IPS-15b (cell line): ENCODE measurements around the gene WBP11.
A peak's percentile ranks its signal among the peaks of the same experiment; 100 is the strongest.

ENCODE experiments used
- H3K27me3 ChIP-seq: one replicate; pipeline ENCODE4 v1.6.1; 2013; ENCODE audit warnings: low read length; ENCODE audit not compliant: control insufficient read depth, insufficient read depth
- H3K36me3 ChIP-seq: one replicate; pipeline ENCODE4 v1.6.1; 2013; ENCODE audit warnings: low read length; ENCODE audit not compliant: control insufficient read depth, insufficient read depth
- H3K4me1 ChIP-seq: one replicate; pipeline ENCODE4 v1.6.1; 2013; ENCODE audit warnings: mild to moderate bottlenecking, low read length; ENCODE audit not compliant: control insufficient read depth, insufficient read depth
- H3K4me3 ChIP-seq: one replicate; pipeline ENCODE4 v1.5.1; 2013; ENCODE audit warnings: low read depth, low read length
- H3K9ac ChIP-seq: one replicate; pipeline ENCODE4 v1.6.1; 2013; ENCODE audit warnings: low read depth, mild to moderate bottlenecking, low read length
- H3K9me3 ChIP-seq: one replicate; pipeline ENCODE4 v1.6.1; 2013; ENCODE audit warnings: mild to moderate bottlenecking, low read length; ENCODE audit not compliant: control insufficient read depth, insufficient read depth

WBP11 gene

DNA sequence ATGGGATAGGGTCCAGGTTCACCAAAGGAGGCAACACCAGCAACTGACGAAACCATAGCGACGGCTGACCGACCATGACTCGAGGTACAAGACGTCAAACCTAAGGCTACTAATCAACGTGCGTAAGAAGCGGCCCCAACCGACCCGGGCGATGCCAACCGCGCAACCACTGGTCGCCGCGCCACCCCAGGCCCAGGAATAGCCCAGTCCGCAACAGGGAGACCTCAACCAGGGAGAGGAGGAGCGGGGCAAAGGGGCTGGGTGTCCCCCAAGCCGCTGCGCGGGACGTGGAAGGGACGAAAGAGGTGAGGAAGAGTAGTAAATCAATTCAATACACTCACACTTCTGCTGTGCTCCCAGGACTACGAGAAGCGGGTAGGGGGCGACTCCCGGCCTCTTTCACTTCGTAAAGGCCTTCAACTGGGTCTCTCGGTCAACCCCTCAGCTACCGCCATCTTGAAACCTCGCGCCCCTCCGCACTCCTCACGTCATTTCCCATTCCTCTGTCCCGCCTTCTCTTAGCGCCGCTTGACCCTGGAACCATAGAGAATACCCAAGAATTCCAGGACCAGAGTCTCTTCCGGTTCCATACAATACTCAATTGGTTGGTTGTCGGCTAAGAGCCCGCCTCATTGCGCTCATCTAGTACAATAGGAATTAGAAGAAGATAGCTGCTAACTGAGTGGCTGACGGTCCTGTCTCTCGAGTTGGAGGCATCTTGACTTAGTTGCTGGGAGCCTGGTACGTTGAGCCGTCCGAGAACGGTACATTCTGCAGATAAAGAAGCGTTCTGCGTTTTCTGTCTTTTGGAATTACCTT lies at the start of gene WBP11, which contains the start of gene C12orf60:
TSS of gene WBP11 (minus strand) at position 468 of the 819 bp plus-strand sequence. CDS start 2,095 bp downstream, outside the sequence.
TSS of gene C12orf60 (plus strand) at position 660 of the 819 bp plus-strand sequence. CDS start 19,266 bp downstream, outside the sequence.
- H3K27me3 ChIP-seq, result no peaks in the 10 kb centered on the region
- H3K9ac ChIP-seq, result peak within 1 kb of the TSS; percentile 81
- peak within 1 kb of the TSS; percentile 87 for H3K4me3 ChIP-seq
- peaks cover 4% of the 10 kb centered on the region for H3K4me1 ChIP-seq
- no peaks in the 10 kb centered on the region for H3K9me3 ChIP-seq
- peaks cover 5% of the 10 kb centered on the region for H3K36me3 ChIP-seq

DNA sequence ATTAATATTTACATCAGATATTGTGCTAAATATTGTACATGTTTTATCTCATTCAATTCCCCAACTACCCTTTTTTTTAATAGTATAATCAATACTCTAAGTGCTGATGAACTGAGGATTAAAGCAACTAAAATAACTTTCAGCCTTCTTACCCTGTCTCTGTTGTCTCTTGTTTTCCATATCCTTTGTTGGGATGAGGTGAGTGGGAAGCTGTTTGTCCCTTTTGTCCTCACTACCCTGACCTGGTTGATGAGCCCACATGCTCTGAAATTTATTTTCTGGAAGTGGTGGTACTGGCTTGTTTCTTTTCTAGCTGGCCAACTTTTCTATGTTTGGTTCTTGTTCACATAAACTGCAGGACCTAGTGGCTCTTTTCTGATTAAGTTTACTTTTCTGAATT lies 49.6 kb upstream of the WBP11 start:
- Histone ChIP-seq H3K4me1 (peaks cover 6% of the 10 kb centered on the region), H3K36me3 (no peaks in the 10 kb centered on the region), H3K27me3 (no peaks in the 10 kb centered on the region), H3K4me3 (no peak overlapping the region), H3K9ac (no peak overlapping the region), H3K9me3 (no peaks in the 10 kb centered on the region)

DNA sequence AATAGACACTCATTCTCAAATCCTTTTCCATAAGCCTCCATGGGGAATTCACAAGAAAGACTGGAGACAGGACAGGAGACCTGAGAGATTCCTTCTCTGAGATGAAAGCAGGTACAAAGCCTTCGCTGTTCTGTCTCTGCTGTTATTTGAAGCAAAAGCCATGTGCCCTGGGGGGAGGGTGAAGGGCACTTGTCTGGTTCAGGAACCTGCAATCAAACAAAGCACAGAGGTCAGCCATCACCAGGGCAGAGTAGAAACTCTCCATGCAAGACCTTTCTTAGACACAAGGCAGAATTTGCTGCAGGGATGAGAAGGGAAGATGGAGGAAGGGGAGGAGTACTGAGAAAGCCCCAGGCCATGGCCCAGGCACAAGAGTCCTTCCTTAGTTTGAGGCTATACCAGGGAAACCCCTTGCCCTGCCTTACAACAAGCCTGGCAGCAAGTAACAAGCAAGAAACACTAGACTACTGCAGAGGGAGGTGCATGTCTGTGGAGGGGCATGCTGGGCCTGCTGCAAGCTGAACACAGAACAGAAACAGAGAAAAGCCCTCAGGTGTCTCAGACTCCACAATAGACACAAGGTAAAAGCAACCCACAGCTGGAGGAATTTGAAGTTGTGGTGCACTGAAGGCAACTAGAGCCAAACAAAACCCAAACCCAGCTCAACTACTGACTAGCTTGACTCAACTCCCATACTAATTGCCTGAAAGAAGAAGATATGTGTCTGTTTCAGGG lies 47.8 kb upstream of the WBP11 start:
- Histone ChIP-seq H3K4me3 (no peak overlapping the region), H3K4me1 (peaks cover 6% of the 10 kb centered on the region), H3K27me3 (no peaks in the 10 kb centered on the region), H3K36me3 (no peaks in the 10 kb centered on the region), H3K9ac (no peak overlapping the region), H3K9me3 (no peaks in the 10 kb centered on the region)

- H3K36me3 ChIP-seq, result no peaks in the 10 kb centered on the region
- no peak overlapping the region for H3K9ac ChIP-seq
- no peak overlapping the region for H3K4me3 ChIP-seq
- H3K9me3 ChIP-seq, result no peaks in the 10 kb centered on the region
- peaks cover 6% of the 10 kb centered on the region for H3K4me1 ChIP-seq
- no peaks in the 10 kb centered on the region for H3K27me3 ChIP-seq
These were observed 46.4 kb upstream of the WBP11 start for GRCh38 chr12:14849661-14850060.

- Histone ChIP-seq H3K9ac (no peak overlapping the region), H3K27me3 (no peaks in the 10 kb centered on the region), H3K4me1 (no peaks in the 10 kb centered on the region), H3K9me3 (no peaks in the 10 kb centered on the region), H3K4me3 (no peak overlapping the region), H3K36me3 (no peaks in the 10 kb centered on the region)
These were observed 43.8 kb upstream of the WBP11 start for GRCh38 chr12:14846876-14847580.

GRCh38 chr12:14846042-14846587 lies 42.8 kb upstream of the WBP11 start:
- no peaks in the 10 kb centered on the region for H3K9me3 ChIP-seq
- no peaks in the 10 kb centered on the region for H3K27me3 ChIP-seq
- H3K36me3 ChIP-seq, result no peaks in the 10 kb centered on the region
- H3K4me3 ChIP-seq, result no peak overlapping the region
- no peaks in the 10 kb centered on the region for H3K4me1 ChIP-seq
- no peak overlapping the region for H3K9ac ChIP-seq

DNA sequence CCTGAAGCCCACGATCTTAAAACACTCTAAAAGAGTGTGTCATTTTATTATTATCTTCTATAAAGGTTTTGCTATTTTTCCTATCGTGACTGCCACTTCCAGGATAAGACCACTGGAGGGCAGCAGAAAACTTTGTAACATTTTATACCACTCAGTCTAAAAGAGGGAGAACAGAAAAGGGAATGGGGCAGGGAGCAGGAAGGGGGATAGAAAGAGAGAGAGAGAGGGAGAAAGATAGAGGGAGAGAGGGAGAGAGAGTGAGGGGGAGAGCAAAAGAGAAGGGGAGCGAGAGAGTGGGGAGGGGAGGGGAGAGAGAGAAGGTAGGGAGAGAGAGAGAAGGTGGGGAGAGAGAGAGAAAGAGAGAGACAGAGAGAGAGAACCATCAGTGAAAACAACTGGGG lies 42.1 kb upstream of the WBP11 start:
- Histone ChIP-seq H3K9me3 (no peaks in the 10 kb centered on the region), H3K4me1 (no peaks in the 10 kb centered on the region), H3K27me3 (no peaks in the 10 kb centered on the region), H3K36me3 (no peaks in the 10 kb centered on the region), H3K4me3 (no peak overlapping the region), H3K9ac (no peak overlapping the region)

- no peaks in the 10 kb centered on the region for H3K36me3 ChIP-seq
- H3K27me3 ChIP-seq, result no peaks in the 10 kb centered on the region
- H3K4me3 ChIP-seq, result no peak overlapping the region
- no peaks in the 10 kb centered on the region for H3K4me1 ChIP-seq
- H3K9me3 ChIP-seq, result no peaks in the 10 kb centered on the region
- H3K9ac ChIP-seq, result no peak overlapping the region
These were observed 41.1 kb upstream of the WBP11 start for GRCh38 chr12:14844401-14844800.

GRCh38 chr12:14843425-14843887 lies 40.2 kb upstream of the WBP11 start, which contains the start of gene ART4:
TSS of gene ART4 (minus strand) at chr12:14843526. CDS start at chr12:14843113, 413 bp downstream.
- H3K27me3 ChIP-seq, result no peaks in the 10 kb centered on the region
- no peak within 1 kb of the TSS for H3K4me3 ChIP-seq
- H3K36me3 ChIP-seq, result no peaks in the 10 kb centered on the region
- H3K4me1 ChIP-seq, result no peaks in the 10 kb centered on the region
- no peak within 1 kb of the TSS for H3K9ac ChIP-seq
- H3K9me3 ChIP-seq, result no peaks in the 10 kb centered on the region

GRCh38 chr12:14842315-14842714 lies 39.0 kb upstream of the WBP11 start:
- no peak overlapping the region for H3K4me3 ChIP-seq
- no peaks in the 10 kb centered on the region for H3K4me1 ChIP-seq
- no peak overlapping the region for H3K9ac ChIP-seq
- H3K27me3 ChIP-seq, result no peaks in the 10 kb centered on the region
- H3K9me3 ChIP-seq, result no peaks in the 10 kb centered on the region
- H3K36me3 ChIP-seq, result no peaks in the 10 kb centered on the region

GRCh38 chr12:14841761-14842160 lies 38.5 kb upstream of the WBP11 start:
- Histone ChIP-seq H3K4me3 (no peak overlapping the region), H3K36me3 (no peaks in the 10 kb centered on the region), H3K4me1 (no peaks in the 10 kb centered on the region), H3K9ac (no peak overlapping the region), H3K9me3 (no peaks in the 10 kb centered on the region), H3K27me3 (no peaks in the 10 kb centered on the region)
